Skeletal muscle cell (primary cell): ENCODE data around the gene SRCIN1.

Experiments
- DNase-seq: peaks from one replicate; pipeline ENCODE4 v3.0.0-alpha.2; 2010; ENCODE audit warnings: low read depth
- H3K4me3 ChIP-seq: 2 replicates; pipeline ENCODE4 v1.5.1; 2011; ENCODE audit warnings: low read depth, mild to moderate bottlenecking, control low read depth, low read length, moderate library complexity

Gene SRCIN1

DNA sequence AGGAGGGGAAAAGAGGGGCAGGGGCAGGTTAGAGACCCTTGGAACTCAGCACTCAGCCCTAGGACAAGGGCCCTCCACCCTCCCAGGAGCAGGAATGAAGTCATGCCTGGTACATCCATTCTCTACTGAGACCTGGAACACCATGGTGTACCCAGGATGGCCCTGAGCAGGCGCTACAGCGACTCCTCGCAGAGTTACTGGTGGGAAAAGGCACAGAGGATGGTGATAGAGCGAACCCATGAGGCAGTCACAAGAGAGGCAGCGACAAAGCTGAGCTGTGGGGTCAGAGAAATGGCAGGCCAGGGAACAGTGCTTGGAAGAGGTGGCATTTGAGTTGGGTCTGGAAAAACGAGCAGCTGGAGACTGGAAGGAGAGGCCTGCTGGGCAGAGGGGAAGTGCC is 37.5 kb downstream of the SRCIN1 start:
- DNase-seq: no peak
- H3K4me3 ChIP-seq: no peak overlapping the region

DNA sequence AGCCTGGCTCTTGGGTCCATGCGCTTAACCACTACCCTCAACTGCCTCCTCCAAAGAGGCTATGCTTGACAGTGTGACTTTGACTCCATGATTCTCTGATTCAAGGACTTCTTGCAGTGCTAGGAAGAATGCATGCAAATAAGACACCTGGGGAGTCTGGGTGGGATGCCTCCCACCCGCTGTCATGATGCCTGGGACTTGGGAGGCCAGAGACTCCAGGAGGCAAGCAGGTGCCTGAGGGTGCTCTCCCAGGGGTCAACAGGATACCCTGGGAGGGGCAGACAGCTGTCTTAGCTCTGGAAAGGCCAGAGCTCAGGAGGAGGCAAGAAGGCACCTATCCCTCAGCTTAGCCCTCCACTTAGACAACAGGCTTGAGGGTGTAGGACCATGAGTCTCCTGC is 38.4 kb downstream of the SRCIN1 start:
- no peak for DNase-seq

DNA sequence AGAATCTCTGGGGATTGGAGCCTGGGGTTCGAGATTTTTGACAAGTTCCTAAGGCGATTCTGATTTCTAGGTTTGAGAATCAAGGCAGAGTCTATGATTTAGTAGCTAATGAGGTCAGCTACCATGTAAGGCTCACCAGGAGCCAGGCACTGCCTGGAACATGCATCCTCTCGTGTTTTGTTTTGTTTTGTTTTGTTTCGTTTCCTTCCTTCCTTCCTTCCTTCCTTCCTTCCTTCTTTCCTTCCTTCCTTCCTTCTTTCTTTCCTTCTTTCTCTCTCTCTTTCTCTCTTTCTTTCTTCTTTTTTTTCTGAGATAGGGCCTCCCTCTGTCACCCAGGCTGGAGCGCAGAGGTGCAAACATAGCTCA is 39.1 kb downstream of the SRCIN1 start:
- H3K4me3 ChIP-seq: no peak overlapping the region
- DNase-seq: no peak

More for the DNA sequence above, 38.4 kb downstream of the SRCIN1 start:
- no peak overlapping the region for H3K4me3 ChIP-seq

DNA sequence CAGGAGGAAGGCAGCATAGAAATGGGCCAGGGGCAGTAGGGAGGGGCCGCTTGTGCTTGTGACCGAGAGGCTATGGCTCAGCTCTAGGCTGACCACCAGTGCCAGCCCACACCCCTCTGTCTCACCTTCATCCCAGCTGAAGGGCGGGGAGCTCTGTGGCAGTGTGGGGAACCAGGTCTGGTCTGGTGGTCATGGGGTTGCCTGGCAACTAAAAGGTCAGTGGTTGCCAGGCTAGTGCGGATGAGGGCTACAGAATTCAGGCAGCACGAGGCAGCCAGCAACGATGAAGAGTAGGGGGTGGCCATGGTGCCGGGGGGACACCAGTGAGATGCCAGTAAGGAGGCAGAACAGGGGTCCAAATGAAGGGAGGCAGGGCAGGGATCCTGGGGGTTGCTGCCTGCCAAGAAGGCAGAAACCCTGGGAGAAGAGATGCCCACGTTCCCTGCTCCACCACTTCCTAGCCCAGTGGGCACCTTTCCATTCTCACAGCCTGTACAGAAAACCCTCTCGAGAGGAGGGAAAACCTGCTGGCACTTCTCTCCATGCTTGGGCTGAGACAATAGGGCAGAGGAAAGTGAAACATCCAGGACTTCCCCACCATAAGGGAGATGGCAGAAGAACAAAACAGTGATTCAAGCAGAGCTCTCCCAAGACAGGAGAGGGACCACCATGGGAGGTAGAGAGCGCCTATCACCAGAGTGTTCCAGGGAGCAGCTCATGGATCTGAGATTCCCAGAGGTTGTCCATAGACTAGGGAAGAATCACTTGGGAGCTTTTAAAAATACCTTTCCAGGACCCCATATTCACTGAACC is 39.7 kb downstream of the SRCIN1 start:
- no peak overlapping the region for H3K4me3 ChIP-seq
- no peak for DNase-seq

DNA sequence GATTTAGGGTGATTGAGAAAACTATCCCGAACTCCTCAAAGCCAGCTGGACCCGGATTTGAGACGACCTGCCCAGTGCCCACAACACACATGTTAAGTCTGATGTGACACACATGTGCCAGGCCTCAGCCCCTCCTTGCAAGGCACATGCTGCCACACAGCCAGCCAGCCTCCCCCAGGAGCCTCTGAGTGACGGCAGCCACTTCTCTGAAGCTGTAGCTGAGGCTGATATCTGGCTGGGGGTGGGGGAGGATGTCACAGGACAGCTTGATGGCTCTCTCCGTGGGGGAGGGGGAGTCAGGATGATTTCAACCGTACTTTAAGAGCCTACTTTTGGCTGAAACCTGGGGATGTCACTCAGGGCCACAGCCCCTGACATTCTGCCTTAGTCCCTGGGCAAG is 40.9 kb downstream of the SRCIN1 start:
- H3K4me3 ChIP-seq: no peak overlapping the region
- DNase-seq: no peak

DNA sequence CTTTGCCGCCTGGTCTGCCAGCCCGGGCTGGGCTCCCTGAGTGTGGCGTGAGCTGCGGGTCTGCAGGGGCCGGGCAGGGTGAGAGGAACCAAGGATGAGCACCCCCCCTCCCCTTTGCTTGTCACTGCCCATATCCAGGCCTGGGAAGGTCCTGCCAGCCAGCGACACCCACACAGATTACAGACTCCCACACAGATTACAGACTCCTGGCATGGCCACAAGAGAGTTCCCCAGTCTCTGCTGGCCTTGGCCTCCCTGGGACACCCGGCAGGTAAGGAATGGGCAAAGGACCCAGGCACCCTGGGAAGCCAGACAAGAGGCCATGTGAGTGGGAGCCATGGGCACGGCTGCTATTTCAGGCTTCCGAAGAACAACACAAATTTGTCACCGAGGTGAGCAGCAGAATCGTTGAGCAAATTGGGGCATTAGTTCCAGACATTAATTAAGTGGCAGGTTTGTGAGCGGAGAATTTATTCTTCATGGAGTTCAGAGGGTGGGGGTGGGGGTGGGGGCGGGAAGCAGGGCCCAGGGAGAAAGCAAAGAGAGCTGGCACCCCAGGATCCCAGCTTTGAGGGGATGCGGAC is 41.4 kb downstream of the SRCIN1 start:
- H3K4me3 ChIP-seq: no peak overlapping the region
- DNase-seq: no peak

DNA sequence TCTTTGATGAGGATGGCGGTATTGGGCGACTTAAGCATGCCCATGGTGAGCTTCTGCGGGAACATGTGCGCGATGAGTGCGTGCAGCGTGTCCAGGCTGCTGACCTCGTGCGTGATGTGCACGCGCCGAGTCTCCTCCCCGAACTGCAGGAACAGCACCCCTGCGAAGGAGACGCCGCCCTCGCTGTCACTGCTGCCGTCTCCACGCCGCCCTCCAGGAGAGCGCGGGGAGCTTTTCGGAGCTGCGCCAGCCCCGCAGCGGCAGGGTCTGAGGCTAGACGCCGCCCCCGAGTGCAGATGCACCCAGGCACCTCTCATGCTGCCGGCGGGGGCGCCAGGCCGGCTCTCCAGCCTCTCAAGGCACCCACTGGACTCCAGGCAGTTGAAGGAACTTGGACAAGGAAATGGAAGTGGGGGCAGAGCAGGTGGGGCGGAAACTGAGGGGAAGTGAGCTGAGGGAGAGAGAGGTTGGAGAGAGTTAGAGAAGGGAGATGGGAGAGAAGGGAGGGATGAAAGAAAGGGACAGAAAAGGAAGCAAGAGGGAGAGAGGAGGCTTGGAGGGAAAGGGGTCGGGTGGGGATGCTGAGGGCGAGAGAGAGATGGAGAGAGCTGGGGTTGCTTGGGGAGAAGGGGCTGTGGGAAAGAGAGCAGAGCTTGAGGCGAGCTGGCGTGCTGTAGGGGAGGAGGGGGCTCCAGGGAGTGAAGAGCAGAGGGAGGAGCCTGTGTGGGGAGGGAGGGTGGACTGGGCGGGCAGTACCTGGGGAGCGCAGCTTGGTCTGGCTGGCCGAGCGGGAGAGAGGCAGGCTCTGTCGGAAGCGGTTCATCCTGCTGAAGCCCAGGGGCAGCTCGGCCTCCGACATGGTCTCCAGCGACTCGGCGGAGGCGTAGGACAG is 42.1 kb downstream of the SRCIN1 start:
- no peak overlapping the region for H3K4me3 ChIP-seq
- DNase-seq: no peak

DNA sequence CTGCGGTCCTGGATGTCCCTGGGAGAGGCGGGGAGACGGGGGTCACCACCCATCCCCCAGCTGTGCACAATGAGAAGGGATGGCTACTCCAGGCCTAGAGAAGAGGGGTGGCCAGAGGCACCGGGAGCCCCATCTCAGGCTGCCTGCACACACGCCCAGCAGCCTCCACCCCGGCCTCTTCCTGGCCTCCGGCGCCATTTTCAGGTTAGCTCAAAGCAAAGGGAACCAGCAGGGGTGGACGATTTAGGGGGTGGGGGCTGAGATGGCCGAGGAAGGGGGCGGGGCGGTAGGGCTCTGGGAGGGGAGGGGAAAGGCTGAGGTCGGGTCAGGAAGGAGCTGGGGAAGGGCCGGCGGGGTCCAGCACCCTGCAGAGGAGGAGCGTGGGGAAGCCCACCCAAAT is 42.8 kb downstream of the SRCIN1 start:
- H3K4me3 ChIP-seq: no peak overlapping the region
- DNase-seq: no peak

DNA sequence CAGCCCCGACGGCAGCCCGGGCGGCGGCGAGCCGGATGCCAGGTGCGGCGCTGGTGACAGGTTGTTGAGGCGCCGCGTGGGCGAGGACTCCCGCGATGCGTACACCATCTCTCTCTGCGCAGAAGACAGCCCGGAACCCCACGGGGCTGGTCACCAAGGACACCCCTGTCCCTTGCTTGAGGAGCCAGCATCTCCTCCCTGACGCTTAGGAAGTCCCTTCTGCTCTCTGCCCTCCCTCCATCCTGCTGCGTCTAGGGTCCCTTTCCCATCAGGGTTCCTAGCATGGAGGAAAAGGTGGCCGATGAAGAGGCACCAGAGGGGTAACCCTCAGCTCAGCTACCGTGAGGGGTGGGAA is 43.6 kb downstream of the SRCIN1 start:
- no peak overlapping the region for H3K4me3 ChIP-seq
- no peak for DNase-seq

DNA sequence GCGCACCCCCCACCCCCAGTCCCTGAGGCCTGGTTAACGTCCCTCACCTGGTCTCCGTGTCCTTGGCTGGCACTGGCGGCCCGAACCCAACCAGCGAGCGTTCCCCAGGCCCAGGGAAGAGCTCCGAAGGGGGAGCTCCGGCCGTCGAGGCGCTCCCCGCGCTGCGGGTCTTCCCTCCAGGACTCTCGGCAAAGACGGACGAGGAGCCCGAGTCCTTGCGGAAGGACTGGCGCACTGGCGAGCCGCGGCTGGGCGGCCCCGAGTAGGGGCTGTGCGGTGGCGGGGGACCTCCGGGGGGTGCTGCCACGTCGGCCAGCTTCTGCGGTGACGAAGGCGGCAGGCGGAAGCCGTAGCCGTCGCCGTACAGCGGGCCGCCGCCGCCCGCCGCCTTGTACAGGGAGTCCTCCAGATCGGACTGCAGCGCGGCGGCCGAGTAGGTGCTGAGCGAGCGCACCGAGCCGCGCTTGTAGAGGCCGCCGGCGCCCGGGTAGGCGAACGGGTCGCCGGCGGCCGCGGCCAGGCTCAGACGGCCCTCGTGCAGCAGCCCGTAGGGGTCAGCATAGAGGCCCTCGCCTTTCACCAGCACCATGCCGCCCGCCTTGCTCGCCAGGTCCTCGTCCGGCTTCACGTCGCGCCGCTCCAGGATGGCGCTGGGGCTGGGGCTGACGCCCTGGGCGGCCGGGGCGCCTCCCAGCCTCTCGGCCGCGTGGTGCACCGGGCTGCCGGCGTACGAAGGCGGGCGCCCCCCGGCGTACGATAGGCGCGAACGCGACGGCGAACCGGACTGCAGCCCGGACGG is 44.1 kb downstream of the SRCIN1 start:
- no peak overlapping the region for H3K4me3 ChIP-seq
- no peak for DNase-seq

DNA sequence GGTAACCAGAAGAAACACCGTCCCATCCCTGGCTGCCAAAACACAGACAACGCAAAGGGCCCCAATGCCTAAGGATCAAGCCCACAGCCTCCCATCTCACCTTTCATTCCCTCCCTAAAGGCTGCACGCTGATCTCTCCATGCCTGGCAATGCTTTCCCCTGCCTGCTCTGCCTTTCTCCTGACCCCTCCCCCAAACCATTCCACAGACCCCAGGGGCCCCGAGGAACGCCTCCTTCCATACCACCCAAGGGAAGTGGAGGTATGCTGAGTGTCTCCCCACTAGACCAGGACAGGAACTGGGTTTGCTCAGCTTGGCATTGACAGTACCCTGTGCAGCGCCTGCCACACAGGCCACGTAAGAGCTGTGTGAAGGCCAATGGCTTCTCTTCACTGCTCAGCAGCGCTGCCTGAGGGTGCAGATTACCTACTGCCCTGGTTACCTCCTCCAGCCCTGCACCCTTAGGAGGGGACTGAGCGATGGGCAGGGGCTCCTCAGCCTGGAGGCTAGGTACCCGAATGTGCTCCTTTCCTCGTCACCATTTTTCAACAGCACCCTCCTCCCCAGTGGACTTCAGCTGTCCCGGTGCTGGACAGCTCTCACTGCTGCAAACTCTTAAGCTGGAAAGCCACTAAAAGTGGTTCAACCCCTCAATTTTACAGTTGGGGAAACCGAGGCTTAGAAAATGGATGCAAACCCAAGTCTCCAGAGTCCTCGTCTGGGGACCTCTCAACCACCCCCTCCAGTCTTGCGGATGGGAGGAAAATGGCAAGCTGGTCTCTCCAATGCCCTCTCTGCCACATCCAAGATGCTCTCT is 45.0 kb downstream of the SRCIN1 start:
- H3K4me3 ChIP-seq: no peak overlapping the region
- DNase-seq: no peak

DNA sequence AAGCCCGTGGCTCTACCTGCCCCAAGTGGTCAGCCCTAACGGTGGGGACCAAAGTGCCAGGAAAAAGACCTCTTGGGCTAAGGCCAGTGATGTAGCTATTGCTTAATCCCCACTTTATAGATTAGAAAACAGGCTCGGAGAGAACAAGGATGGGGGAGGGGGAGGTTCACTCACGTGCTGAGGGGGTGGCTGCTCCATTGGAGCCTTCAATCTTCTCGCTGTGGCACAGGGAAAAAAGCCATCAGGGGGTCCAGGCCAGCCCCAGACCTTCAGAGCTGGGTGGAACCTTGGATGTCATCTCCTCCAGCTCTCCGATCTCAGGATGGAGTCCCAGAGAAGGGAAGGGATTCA is 45.9 kb downstream of the SRCIN1 start:
- no peak overlapping the region for H3K4me3 ChIP-seq
- no peak for DNase-seq

DNA sequence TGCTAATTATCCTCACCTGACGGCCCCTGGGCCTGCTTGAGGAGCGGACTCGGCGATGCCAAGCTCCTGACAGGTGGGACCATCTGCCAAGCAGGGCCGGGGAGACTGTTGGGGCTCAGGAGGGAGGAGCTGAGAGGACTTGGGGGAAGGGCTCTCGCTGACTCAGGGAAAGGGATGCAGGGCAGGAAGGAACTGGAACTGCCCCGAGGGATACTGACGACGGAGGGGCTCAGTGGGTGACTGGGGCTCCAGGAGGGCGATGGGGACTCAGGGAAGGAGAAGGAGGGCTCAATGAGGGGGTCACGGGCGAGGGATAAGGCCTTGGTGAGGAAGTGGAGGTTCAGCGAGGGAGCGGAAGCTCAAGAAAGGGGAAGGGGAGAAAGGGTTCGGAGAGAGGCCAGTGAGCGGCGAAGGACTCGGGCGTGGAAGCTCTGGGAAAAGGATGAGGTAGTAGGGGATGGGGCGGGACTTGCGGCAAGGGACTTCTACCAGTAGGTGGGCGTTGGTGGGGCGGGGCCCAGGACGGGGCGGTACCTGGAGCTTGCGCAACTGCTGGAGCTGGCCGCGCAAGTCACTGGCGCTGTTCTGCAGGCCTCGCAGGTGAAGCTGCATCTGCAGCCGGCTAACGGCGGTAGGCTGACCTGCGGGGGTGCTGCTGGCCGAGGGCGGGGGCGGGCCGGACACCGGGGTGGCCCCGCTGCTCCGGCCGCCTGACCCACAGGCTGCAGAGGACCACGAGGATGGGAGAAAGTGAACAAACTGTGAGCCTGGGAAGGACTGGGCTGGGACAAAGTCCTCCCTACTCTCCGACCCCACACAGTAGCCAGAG is 46.5 kb downstream of the SRCIN1 start:
- no peak overlapping the region for H3K4me3 ChIP-seq
- peak; percentile 25 for DNase-seq

DNA sequence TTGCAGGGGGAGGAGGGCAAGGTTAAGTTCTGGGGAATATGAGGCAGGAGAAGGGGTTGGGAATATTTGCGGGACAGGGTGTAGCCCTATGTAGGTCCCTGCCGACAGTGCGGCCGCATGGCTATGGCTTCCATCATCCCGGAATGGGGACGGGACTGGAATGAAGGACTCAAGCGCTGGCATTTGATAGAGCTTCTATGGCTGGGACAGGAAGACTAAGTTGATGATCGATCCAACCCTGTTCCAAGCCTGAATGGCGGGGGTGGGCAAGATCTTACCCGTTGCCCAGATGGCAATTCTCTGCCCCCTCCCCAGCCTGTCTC is 47.1 kb downstream of the SRCIN1 start:
- H3K4me3 ChIP-seq: peak overlapping the region; percentile 41
- DNase-seq: no peak

DNA sequence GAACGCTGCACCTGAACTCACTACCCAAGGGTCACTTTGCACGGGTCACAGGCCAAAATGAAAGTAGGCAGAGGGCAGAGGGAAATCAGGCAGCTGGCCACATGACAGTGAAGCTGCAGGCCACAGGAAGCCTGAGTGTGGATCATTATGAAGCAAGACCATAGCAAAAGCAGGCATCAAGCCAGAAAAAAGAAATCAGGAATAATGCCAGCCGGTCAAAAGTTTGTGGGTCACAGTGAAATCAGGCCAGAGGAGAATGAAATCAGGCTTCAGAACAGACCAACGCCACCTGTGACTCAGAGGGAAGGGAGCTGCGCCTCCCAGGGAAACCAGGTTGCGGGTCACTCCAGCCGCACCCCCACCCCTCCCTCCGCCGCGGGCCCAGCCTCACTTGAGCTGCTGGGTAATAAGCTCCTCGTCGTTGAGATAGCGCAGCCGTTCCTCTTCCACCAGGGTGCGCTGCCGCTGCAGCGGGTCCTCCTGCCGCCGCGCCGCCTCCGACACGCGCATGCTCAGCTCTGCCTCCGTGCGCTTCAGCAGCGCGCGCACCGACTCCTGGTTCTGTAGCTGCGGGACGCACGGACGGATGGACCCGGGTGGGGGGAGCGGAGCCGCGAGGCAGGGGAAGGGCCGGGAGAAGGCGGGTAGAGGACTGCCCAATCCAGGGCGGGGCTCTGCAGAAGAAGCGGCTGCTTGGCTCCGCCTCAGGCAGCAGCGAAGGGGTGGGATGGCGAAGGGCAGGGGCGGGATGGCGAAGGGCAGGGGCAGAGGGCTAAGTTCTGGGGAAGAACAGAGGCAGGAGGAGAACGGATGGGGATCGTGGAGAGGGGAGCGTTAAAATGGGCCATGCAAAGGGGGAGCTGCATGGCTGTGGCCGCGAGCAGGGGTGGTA is 47.7 kb downstream of the SRCIN1 start:
- H3K4me3 ChIP-seq: peak overlapping the region; percentile 41
- peak; percentile 59 for DNase-seq

DNA sequence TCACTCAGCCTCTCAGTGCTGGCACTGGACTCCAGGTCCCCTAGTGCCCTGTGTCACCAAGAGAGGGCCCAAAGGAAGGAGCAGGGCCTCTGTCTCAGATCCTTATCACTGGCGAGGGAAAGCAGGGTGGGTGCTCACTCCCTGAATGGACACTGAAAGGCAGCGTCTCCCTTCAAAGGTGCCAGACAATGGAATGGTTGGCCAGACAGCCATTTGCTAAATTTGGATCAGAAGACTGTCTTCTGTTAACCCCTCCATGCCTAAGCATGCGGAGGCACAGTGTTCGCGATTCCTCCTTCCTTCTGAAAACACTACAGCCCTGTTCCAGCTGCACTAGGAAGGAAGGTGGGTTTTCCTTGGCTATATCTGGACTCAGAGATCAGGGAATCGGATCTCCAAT is 48.4 kb downstream of the SRCIN1 start:
- DNase-seq: no peak
- H3K4me3 ChIP-seq: no peak overlapping the region

DNA sequence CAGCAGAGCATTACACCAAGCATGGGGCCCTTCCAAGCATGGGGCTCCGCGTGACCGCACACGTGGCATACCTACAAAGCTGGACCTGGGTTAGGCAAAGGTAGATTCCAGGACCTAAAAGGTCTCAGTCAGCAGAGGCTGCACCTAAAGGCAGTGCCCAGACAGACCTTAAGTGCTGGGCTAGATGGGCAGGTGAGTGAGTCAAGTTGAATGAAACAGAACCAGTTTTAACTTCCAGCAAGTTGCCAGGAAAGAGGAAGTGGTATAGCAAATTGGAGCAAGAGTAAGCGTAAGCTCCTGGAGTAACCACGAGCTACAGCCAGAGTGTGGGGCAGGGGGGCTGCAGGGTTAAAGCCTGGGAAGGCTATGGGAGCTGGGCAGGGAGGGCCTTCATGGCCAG is 49.5 kb downstream of the SRCIN1 start:
- no peak overlapping the region for H3K4me3 ChIP-seq
- no peak for DNase-seq
